SK-N-SH treated with all-trans-retinoic acid at 6 μM for 48 hours (cell line): ENCODE data around the gene NIPSNAP2.

ENCODE experiments used
- ATAC-seq: fragments of 200-7000 bp; cut with Tn5 transposase; 3 replicates; pipeline ENCODE4 v1.9.1; 2020; ENCODE audit warnings: mild to moderate bottlenecking, moderate library complexity
- ARNTL ChIP-seq: fragments of 450-650 bp; formaldehyde crosslinking; IDR thresholded peaks from 2 replicates; pipeline ENCODE4 v1.5.0; 2020; ENCODE audit warnings: low read depth, mild to moderate bottlenecking, moderate library complexity, borderline replicate concordance
- BACH2 ChIP-seq: fragments of 250-450 bp; sonication (Bioruptor Pico); IDR thresholded peaks from 2 replicates; pipeline ENCODE4 v1.9.0; 2021; ENCODE audit warnings: mild to moderate bottlenecking, borderline replicate concordance
- CREB5 ChIP-seq: fragments of 250-450 bp; sonication (Bioruptor Pico); IDR thresholded peaks from 2 replicates; pipeline ENCODE4 v1.5.1; 2020; ENCODE audit warnings: low read depth, mild to moderate bottlenecking, moderate library complexity
- CSDC2 ChIP-seq: fragments of 250-450 bp; sonication (Bioruptor Pico); IDR thresholded peaks from 2 replicates; pipeline ENCODE4 v1.5.0; 2020; ENCODE audit warnings: mild to moderate bottlenecking, moderate library complexity
- ESRRG ChIP-seq: fragments of 250-450 bp; sonication (Bioruptor Pico); IDR thresholded peaks from 2 replicates; pipeline ENCODE4 v1.6.1; 2021; ENCODE audit warnings: mild to moderate bottlenecking
- GLIS3 ChIP-seq: fragments of 250-450 bp; sonication (Bioruptor Pico); IDR thresholded peaks from 2 replicates; pipeline ENCODE4 v1.5.0; 2020; ENCODE audit warnings: mild to moderate bottlenecking, moderate library complexity
- ISL1 ChIP-seq: fragments of 250-450 bp; sonication (Bioruptor Pico); IDR thresholded peaks from 2 replicates; pipeline ENCODE4 v2.1.2; 2022; ENCODE audit warnings: mild to moderate bottlenecking, moderate library complexity
- OSR1 ChIP-seq: fragments of 250-450 bp; sonication (Bioruptor Pico); IDR thresholded peaks from 2 replicates; pipeline ENCODE4 v1.8.0; 2022; ENCODE audit warnings: moderate library complexity, mild to moderate bottlenecking, inconsistent platforms
- PPARA ChIP-seq: fragments of 250-450 bp; sonication (Bioruptor Pico); IDR thresholded peaks from 2 replicates; pipeline ENCODE4 v1.5.0; 2020; ENCODE audit warnings: mild to moderate bottlenecking, borderline replicate concordance
- RARB ChIP-seq: fragments of 250-450 bp; sonication (Bioruptor Pico); IDR thresholded peaks from 2 replicates; pipeline ENCODE4 v1.8.0; 2021; ENCODE audit warnings: mild to moderate bottlenecking, moderate library complexity
- SNAI2 ChIP-seq: fragments of 250-450 bp; sonication (Bioruptor Pico); IDR thresholded peaks from 2 replicates; pipeline ENCODE4 v1.5.0; 2020; ENCODE audit warnings: mild to moderate bottlenecking, moderate library complexity
- TOX ChIP-seq: fragments of 250-450 bp; sonication (Bioruptor Pico); IDR thresholded peaks from 2 replicates; pipeline ENCODE4 v1.8.0; 2021; ENCODE audit warnings: mild to moderate bottlenecking, moderate library complexity, borderline replicate concordance
- ZC3H10 ChIP-seq: fragments of 250-450 bp; sonication (Bioruptor Pico); IDR thresholded peaks from 2 replicates; pipeline ENCODE4 v1.5.1; 2021; ENCODE audit warnings: mild to moderate bottlenecking, moderate library complexity
- ZFP3 ChIP-seq: fragments of 250-450 bp; sonication (Bioruptor Pico); IDR thresholded peaks from 2 replicates; pipeline ENCODE4 v1.5.0; 2020; ENCODE audit warnings: mild to moderate bottlenecking, moderate library complexity
- ZFP30 ChIP-seq: fragments of 450-650 bp; formaldehyde crosslinking; IDR thresholded peaks from 2 replicates; pipeline ENCODE4 v1.5.0; 2022; ENCODE audit warnings: mild to moderate bottlenecking, moderate library complexity
- ZNF565 ChIP-seq: fragments of 450-650 bp; formaldehyde crosslinking; conservative IDR thresholded peaks from 2 replicates; pipeline ENCODE4 v1.5.0; 2020; ENCODE audit warnings: low read depth, mild to moderate bottlenecking, moderate library complexity
- ZNF70 ChIP-seq: fragments of 450-650 bp; formaldehyde crosslinking; IDR thresholded peaks from 2 replicates; pipeline ENCODE4 v1.5.0; 2020; ENCODE audit warnings: mild to moderate bottlenecking, moderate library complexity
- ZNF8 ChIP-seq: fragments of 450-650 bp; formaldehyde crosslinking; IDR thresholded peaks from 2 replicates; pipeline ENCODE4 v1.5.0; 2020; ENCODE audit warnings: mild to moderate bottlenecking, moderate library complexity
- TF ChIP-seq, protein P1 (sequence below): fragments of 250-450 bp; sonication (Bioruptor Pico); IDR thresholded peaks from 2 replicates; pipeline ENCODE4 v1.5.1; 2021; ENCODE audit warnings: mild to moderate bottlenecking, moderate library complexity
- TF ChIP-seq, protein P2 (sequence below): fragments of 250-450 bp; sonication (Bioruptor Pico); IDR thresholded peaks from 2 replicates; pipeline ENCODE4 v1.5.0; 2020; ENCODE audit warnings: mild to moderate bottlenecking, moderate library complexity

Gene NIPSNAP2

DNA sequence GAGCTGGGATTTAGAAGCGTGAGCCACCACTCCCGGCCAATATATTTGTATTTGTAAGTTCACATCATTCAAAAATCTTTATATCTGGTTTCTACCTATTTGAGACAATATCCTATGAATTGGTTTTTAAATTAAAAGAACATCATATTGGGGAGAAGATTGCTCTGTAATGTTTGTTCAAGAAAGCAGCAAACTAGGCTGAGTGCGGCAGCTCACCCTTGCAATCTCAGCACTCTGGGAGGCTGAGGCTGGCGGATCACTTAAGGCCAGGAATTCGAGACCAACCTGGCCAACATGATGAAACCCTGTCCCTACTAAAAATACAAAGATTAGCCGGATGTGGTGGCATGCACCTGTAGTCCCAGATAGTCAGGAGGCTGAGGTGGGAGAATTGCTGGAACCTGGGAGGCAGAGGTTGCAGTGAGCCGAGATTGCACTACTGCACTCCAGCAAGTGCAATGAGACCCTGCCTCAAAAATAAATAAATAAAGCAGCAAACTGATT lies 9.4 kb downstream of the NIPSNAP2 start:
- no peak for TF ChIP-seq ESRRG (CRISPR knock-in tag)
- TF ChIP-seq TOX: no peak
- no peak for TF ChIP-seq PPARA (CRISPR knock-in tag)
- TF ChIP-seq RARB (CRISPR knock-in tag): no peak
- TF ChIP-seq, protein P1, sequence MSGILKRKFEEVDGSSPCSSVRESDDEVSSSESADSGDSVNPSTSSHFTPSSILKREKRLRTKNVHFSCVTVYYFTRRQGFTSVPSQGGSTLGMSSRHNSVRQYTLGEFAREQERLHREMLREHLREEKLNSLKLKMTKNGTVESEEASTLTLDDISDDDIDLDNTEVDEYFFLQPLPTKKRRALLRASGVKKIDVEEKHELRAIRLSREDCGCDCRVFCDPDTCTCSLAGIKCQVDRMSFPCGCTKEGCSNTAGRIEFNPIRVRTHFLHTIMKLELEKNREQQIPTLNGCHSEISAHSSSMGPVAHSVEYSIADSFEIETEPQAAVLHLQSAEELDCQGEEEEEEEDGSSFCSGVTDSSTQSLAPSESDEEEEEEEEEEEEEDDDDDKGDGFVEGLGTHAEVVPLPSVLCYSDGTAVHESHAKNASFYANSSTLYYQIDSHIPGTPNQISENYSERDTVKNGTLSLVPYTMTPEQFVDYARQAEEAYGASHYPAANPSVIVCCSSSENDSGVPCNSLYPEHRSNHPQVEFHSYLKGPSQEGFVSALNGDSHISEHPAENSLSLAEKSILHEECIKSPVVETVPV: no peak
- TF ChIP-seq, protein P2, sequence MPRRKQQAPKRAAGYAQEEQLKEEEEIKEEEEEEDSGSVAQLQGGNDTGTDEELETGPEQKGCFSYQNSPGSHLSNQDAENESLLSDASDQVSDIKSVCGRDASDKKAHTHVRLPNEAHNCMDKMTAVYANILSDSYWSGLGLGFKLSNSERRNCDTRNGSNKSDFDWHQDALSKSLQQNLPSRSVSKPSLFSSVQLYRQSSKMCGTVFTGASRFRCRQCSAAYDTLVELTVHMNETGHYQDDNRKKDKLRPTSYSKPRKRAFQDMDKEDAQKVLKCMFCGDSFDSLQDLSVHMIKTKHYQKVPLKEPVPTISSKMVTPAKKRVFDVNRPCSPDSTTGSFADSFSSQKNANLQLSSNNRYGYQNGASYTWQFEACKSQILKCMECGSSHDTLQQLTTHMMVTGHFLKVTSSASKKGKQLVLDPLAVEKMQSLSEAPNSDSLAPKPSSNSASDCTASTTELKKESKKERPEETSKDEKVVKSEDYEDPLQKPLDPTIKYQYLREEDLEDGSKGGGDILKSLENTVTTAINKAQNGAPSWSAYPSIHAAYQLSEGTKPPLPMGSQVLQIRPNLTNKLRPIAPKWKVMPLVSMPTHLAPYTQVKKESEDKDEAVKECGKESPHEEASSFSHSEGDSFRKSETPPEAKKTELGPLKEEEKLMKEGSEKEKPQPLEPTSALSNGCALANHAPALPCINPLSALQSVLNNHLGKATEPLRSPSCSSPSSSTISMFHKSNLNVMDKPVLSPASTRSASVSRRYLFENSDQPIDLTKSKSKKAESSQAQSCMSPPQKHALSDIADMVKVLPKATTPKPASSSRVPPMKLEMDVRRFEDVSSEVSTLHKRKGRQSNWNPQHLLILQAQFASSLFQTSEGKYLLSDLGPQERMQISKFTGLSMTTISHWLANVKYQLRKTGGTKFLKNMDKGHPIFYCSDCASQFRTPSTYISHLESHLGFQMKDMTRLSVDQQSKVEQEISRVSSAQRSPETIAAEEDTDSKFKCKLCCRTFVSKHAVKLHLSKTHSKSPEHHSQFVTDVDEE (CRISPR knock-in tag): no peak
- TF ChIP-seq CSDC2 (CRISPR knock-in tag): no peak

GRCh38 chr7:55975988-55976633 lies 11.7 kb downstream of the NIPSNAP2 start:
- TF ChIP-seq ISL1 (CRISPR knock-in tag) (no peak), ZC3H10 (CRISPR knock-in tag) (no peak), RARB (CRISPR knock-in tag) (no peak), ZNF8 (CRISPR knock-in tag) (no peak), ZNF565 (CRISPR knock-in tag) (no peak), SNAI2 (CRISPR knock-in tag) (no peak), ZNF70 (CRISPR knock-in tag) (no peak), ZFP30 (CRISPR knock-in tag) (no peak), PPARA (CRISPR knock-in tag) (no peak), TOX (no peak)

More for the DNA sequence above, 9.4 kb downstream of the NIPSNAP2 start:
- ATAC-seq: no peak

DNA sequence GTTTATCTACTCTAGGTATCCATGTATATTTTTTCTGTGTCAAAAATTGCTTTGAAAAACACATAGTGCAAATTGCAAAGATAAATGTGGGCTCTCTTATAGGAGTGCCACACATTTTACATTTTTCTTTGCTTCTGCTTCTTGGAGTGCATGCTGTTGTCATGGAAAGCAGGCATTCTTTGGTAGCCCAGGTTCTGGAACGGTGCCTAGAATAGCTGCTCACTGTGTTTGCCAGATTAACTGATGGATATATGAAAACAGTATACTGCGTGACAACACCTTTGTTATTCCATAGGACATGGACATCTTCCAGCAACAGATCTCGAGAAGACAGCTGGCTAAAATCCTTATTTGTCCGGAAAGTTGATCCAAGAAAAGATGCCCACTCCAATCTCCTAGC lies 13.4 kb downstream of the NIPSNAP2 start:
- TF ChIP-seq ARNTL (no peak), ISL1 (CRISPR knock-in tag) (peak; percentile 53; the same call in 1 of the 2 replicates), ESRRG (CRISPR knock-in tag) (no peak), TOX (no peak), CSDC2 (CRISPR knock-in tag) (no peak)
- TF ChIP-seq, protein P2 (CRISPR knock-in tag): peak; percentile 51; the same call in 1 of the 2 replicates
- peak; percentile 95 for ATAC-seq

More at GRCh38 chr7:55975988-55976633, 11.7 kb downstream of the NIPSNAP2 start:
- ATAC-seq: no peak

GRCh38 chr7:55980266-55980665 lies 15.9 kb downstream of the NIPSNAP2 start:
- ATAC-seq: no peak
- TF ChIP-seq CSDC2 (CRISPR knock-in tag) (no peak), BACH2 (CRISPR knock-in tag) (no peak), ZFP3 (CRISPR knock-in tag) (no peak), OSR1 (no peak), TOX (no peak), ZFP30 (CRISPR knock-in tag) (no peak), ARNTL (no peak), PPARA (CRISPR knock-in tag) (no peak), ZNF8 (CRISPR knock-in tag) (no peak), CREB5 (CRISPR knock-in tag) (no peak), GLIS3 (CRISPR knock-in tag) (no peak), RARB (CRISPR knock-in tag) (no peak), ZC3H10 (CRISPR knock-in tag) (no peak), ZNF70 (CRISPR knock-in tag) (no peak), ISL1 (CRISPR knock-in tag) (no peak)
- TF ChIP-seq, protein P2 (CRISPR knock-in tag): no peak
- TF ChIP-seq, protein P1: no peak
